SJCRH30 (cell line): ENCODE data around the gene PCBP3. TPM values are rescaled to one million over a fixed set of nuclear protein-coding genes. Genes with fewer than 3 reads are reported as not detected.
"Not testable (repeated sequence)": the region's sequence is repeated elsewhere in the genome, so short reads cannot be mapped to it uniquely, and the experiment has no call there.

ENCODE experiments used
- DNase-seq, 2 experiments: peaks; one replicate each; pipeline ENCODE4 v3.0.0-alpha.2; 2015 to 2020
- H3K27ac ChIP-seq: fragments of 250-450 bp; sonication (Bioruptor Pico); 2 replicates; pipeline ENCODE4 v1.5.1; 2020; ENCODE audit warnings: mild to moderate bottlenecking, moderate library complexity
- H3K27me3 ChIP-seq: fragments of 250-450 bp; sonication (Bioruptor Pico); 2 replicates; pipeline ENCODE4 v1.5.1; 2020; ENCODE audit warnings: mild to moderate bottlenecking, moderate library complexity
- H3K36me3 ChIP-seq: fragments of 250-450 bp; sonication (Bioruptor Pico); 2 replicates; pipeline ENCODE4 v1.5.1; 2020; ENCODE audit warnings: mild to moderate bottlenecking, moderate library complexity
- H3K4me1 ChIP-seq: fragments of 250-450 bp; sonication (Bioruptor Pico); 2 replicates; pipeline ENCODE4 v1.5.1; 2020; ENCODE audit warnings: mild to moderate bottlenecking, moderate library complexity
- H3K4me3 ChIP-seq: fragments of 250-450 bp; sonication (Bioruptor Pico); 2 replicates; pipeline ENCODE4 v1.5.1; 2020; ENCODE audit warnings: mild to moderate bottlenecking, moderate library complexity
- H3K9me3 ChIP-seq: fragments of 250-450 bp; sonication (Bioruptor Pico); replicated peaks from 2 replicates; pipeline ENCODE4 v1.5.1; 2020; ENCODE audit warnings: mild to moderate bottlenecking, moderate library complexity
- total RNA-seq: library from RNA; depleted of rRNA; stranded (reverse); fragments of >200 nt; shearing (Covaris generic); gene quantifications from 2 replicates; pipeline ENCODE4 v1.2.3, GENCODE V29; 2014

Gene PCBP3
- total RNA-seq, 1 experiment from 2014 or later, result not detected

DNA sequence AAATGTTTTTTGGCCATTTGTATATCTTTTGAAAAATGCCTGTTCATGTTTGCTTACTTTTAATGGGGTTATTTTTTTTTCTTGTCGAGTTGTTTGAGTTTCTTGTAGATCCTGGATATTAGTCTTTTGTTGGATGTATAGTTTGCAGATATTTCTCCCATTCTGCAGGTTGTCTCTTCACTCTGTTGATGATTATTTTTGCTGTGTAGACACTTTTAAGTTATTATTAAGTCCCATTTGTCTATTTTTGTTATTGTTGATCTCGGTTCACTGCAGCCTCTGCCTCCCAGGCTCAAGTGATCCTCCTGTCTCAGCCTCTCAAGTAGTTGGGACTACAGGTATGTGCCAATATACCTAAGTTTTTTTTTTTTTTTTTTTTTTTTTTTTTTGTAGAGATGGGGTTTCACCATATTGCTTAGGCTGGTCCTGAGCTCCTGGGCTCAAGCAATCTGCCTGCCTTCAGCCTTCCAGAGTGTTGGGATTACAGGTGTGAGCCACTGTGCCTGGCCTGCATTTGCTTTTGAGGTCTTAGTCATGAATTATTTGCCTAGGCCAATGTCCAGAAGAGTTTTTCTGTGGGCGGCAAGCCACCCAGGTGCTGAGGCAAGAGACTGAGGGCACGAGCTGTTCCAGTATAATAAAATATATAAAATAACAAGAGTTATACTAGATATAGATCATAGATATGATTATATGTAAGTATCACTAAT is 18.5 kb downstream of the PCBP3 start:
- H3K4me3 ChIP-seq, H3K27me3 ChIP-seq, H3K9me3 ChIP-seq, DNase-seq, H3K27ac ChIP-seq, H3K36me3 ChIP-seq, H3K4me1 ChIP-seq: not testable (repeated sequence)

DNA sequence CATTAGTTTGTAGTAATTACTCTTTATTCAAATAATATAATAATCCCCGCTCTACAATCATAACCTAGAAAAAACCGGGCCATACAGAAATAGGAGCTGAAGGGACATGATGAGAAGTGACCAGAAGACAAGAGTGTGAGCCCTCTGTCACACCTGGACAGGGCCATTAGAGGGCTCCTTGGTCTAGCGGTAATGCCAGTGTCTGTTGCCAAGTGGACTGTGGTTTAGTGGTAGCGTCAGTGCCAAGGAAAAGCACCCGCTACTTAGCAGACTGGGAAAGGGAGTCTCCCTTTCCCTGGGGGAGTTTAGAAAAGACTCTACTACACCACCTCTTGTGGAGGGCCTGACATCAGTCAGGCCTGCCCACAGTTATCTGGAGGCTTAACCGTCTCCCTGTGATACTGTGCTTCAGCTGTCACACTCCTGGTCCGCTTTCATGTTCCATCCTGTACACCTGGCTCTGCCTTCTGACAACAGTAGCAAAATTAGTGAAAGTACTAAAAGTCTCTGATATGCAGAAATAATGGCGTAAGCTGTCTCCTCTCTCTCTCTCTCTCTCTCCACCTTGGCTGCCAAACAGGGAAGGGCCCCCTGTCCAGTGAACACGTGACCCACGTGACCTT is 19.2 kb downstream of the PCBP3 start:
- not testable (repeated sequence) for H3K36me3 ChIP-seq, H3K4me3 ChIP-seq, DNase-seq, H3K9me3 ChIP-seq, H3K27me3 ChIP-seq, H3K27ac ChIP-seq, H3K4me1 ChIP-seq

DNA sequence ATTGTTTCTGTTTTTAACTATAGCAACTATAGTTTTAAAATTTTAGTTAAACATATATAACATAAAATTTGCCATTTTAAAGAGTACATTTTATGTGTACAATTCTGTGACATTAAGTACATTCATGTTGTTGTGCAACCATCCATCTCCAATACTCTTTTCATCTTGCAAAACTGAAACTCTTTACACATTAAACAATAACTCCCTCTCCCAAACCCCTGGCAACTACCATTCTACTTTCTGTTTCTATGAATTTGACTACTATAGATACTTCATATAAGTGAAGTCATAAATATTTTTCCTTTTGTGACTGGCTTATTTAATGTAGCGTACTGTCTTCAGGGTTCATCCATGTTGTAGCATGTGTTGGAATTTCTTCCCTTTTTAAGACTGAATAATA is 25.9 kb downstream of the PCBP3 start:
- Histone ChIP-seq H3K36me3 (no peaks in the 10 kb centered on the region), H3K4me1 (no peaks in the 10 kb centered on the region), H3K27me3 (no peaks in the 10 kb centered on the region), H3K27ac (no peak overlapping the region), H3K4me3 (no peak overlapping the region), H3K9me3 (no peaks in the 10 kb centered on the region; the same call in 1 of the 2 replicates)
- DNase-seq, result no peak

DNA sequence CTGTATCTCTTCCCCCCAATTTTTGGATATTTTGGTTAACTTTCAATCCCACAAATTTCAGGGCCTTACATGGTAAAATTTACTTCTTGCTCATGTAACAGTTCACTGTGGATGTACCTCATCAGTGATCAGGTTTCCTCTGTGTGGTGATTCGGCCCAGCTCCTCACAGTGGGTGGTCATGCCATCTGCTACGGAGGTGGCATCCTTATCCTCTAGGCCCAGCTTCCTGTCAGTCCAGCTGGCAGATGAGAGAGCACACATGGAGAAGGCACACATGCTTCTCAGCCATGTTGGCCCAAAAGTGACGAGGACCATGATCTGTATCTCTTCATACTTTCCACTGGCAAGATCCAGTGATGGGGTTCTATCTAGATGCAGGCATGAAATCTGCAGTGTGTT is 27.2 kb downstream of the PCBP3 start:
- Histone ChIP-seq H3K9me3 (no peaks in the 10 kb centered on the region; the same call in 1 of the 2 replicates), H3K4me1 (no peaks in the 10 kb centered on the region), H3K27me3 (no peaks in the 10 kb centered on the region), H3K27ac (no peak overlapping the region), H3K36me3 (no peaks in the 10 kb centered on the region), H3K4me3 (no peak overlapping the region)
- peak in 1 of 2 experiments; percentile 1 for DNase-seq

DNA sequence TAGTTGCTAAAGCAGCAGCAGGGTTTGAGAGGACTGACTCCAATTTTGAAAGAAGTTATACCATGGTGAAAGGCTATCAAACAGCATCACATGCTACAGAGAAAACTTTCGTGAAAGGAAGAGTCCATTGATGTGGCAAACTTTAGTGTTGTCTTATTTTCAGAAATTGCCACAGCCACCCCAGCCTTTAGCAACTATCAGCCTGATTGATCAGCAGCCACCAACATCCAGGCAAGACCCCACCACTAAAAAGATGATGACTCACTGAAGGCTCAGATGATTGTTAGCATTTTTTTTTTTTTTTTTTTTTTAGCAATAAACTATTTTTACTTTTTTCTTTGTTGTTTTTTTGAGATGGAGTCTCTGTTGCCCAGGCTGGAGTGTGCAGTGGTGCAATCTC is 35.3 kb downstream of the PCBP3 start:
- H3K36me3 ChIP-seq, H3K9me3 ChIP-seq, H3K4me1 ChIP-seq, DNase-seq, H3K27me3 ChIP-seq, H3K4me3 ChIP-seq, H3K27ac ChIP-seq: not testable (repeated sequence)

DNA sequence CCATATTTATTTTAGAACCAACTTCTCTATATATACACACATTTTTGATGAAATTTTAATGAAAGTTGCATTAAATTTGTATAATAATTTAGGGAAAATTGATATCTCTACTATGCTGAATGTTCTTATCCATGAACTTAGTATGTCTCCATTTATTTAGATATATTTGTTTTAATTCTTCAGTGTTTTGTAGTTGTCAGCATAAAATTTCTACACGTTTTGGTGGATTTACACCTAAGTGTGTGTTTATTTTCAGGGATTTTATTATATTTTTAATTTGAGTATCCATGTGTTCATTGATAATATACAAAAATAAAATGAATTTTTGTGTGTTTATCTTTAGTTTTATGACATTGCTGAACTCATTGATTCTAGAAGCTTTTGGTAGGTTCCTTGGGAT is 36.7 kb downstream of the PCBP3 start:
- Histone ChIP-seq H3K4me3 (no peak overlapping the region), H3K36me3 (no peaks in the 10 kb centered on the region), H3K9me3 (no peaks in the 10 kb centered on the region), H3K27me3 (no peaks in the 10 kb centered on the region), H3K4me1 (no peaks in the 10 kb centered on the region), H3K27ac (no peak overlapping the region)
- no peak for DNase-seq

DNA sequence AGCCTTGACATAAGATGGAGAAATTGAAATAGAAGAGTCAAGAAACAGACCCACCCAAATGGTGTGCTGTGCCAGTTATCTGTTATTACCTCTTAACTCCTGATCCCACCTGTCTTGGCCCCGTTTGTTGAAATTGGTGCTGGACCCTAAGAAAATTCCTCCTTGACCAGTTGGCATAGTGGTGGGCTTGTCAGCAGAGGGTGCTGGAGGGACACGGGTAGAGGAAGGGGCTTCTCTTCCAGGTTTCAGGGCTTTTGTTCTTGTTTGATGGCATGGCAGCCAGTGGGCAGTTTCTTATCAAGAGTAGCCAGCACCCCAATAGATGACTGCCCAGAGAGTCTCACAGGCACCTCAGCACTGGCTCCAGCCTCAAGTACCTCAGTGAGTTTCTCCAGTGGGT is 51.6 kb downstream of the PCBP3 start:
- Histone ChIP-seq H3K36me3 (no peaks in the 10 kb centered on the region), H3K27me3 (no peaks in the 10 kb centered on the region), H3K4me1 (no peaks in the 10 kb centered on the region), H3K27ac (no peak overlapping the region), H3K4me3 (no peak overlapping the region), H3K9me3 (no peaks in the 10 kb centered on the region)
- peak; percentile 10 to 24 for DNase-seq

DNA sequence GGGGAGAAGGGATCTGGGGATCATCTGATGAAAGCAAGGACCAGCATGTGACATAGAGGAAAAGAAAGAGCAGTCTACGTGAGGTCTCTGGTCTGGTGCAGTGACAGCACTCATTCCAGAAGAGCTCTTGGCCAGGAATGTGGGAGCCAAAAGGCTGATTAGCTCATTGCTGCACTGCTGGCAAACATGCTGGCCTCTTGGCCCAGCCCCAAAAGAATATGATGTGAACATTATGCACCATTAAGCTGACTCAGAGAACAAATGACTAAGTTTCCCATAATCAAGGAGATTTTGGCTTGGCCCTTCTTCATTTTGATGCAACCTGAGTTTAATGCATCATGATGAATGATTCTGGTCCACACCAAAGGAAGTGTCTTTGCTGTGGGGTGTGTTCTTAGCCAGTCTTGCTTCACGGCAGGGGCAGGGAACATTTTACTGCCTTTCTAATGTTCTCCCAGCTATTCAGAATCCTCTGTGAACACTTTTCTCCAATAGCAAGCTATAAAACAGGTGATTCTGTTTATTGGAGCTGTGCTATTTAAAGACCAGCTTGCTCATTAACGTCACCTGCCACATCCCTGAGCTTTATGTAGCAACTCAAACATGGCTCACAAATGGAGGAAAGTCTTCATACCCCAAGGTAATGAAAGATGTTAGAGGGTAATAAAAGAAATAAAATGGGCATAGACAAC is 55.1 kb downstream of the PCBP3 start:
- H3K4me3 ChIP-seq, result no peak overlapping the region
- no peaks in the 10 kb centered on the region for H3K9me3 ChIP-seq
- H3K27ac ChIP-seq, result no peak overlapping the region
- no peaks in the 10 kb centered on the region for H3K27me3 ChIP-seq
- no peaks in the 10 kb centered on the region for H3K36me3 ChIP-seq
- H3K4me1 ChIP-seq, result no peaks in the 10 kb centered on the region
- DNase-seq, result no peak

DNA sequence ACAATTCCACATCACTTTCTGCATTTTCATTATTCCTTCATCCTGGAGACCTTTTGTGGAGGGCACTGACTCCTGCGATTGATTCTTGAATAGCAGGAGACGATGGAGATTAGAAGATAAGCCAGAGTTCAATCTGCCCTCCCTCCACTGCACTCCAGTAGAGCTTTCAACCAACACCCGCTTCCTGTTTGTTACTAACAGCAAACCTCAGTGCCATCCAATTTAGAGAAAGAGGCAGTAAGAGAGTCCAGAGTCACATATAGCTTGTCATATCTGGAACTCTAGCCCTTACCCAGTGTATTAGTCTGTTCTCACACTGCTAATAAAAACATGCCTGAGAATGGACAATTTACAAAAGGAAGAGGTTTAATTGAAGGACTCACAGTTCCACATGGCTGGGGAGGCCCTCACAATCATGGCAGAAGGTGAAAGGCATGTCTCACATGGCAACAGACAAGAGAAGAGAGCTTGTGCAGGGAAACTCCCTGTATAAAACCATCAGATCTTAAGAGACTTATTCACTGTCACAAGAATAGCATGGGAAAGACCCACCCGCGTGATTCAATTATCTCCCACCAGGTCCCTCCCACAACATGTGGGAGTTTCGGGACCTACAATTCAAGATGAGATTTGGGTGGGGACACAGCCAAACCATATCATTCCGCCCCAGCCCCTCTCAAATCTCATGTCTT is 55.9 kb downstream of the PCBP3 start:
- Histone ChIP-seq H3K9me3 (no peaks in the 10 kb centered on the region), H3K4me3 (no peak overlapping the region), H3K27me3 (no peaks in the 10 kb centered on the region), H3K4me1 (no peaks in the 10 kb centered on the region), H3K27ac (no peak overlapping the region), H3K36me3 (no peaks in the 10 kb centered on the region)
- DNase-seq, result no peak

DNA sequence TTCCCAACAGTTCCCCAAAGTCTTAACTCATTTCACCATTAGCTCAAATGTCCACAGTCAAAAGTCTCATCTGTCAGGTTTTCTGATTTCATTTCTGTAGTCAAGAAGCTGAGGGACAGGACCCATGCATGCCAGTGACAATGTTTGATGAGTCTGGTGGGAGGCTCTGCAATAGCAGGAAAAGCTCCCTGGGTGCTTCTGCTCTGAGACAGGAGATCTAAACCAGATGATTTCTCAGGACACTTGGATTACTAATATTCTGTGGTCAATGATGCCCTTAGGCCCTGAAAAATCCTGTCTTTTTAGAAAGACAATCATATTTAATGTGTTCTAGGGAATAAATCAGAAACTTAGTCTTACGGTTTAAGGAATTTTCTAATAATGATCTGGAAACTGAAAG is 56.4 kb downstream of the PCBP3 start:
- Histone ChIP-seq H3K36me3 (no peaks in the 10 kb centered on the region), H3K4me1 (no peaks in the 10 kb centered on the region), H3K9me3 (no peaks in the 10 kb centered on the region), H3K4me3 (no peak overlapping the region), H3K27me3 (no peaks in the 10 kb centered on the region), H3K27ac (no peak overlapping the region)
- DNase-seq, result no peak

DNA sequence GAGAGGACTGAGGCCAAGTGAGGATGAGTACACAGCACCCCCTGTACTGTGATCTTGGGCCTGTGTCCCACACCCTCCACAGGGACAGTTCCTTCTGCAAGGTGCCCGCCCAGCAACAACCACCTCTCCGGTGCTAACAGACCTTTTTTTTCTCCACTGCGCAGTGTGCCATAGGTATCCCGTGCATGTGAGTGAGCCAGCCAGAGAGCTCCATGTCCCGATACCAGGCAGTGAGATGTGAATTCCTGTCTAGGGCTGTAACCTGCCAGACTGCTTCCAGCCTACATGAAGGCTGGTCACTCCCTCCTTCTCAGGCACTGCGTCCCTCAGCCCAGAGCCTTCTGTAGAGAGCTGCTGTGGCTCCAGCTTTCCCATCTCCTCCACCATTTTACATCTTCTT is 56.9 kb downstream of the PCBP3 start:
- Histone ChIP-seq H3K36me3 (no peaks in the 10 kb centered on the region), H3K9me3 (no peaks in the 10 kb centered on the region), H3K27ac (no peak overlapping the region), H3K27me3 (no peaks in the 10 kb centered on the region), H3K4me1 (no peaks in the 10 kb centered on the region), H3K4me3 (no peak overlapping the region)
- DNase-seq, result no peak

DNA sequence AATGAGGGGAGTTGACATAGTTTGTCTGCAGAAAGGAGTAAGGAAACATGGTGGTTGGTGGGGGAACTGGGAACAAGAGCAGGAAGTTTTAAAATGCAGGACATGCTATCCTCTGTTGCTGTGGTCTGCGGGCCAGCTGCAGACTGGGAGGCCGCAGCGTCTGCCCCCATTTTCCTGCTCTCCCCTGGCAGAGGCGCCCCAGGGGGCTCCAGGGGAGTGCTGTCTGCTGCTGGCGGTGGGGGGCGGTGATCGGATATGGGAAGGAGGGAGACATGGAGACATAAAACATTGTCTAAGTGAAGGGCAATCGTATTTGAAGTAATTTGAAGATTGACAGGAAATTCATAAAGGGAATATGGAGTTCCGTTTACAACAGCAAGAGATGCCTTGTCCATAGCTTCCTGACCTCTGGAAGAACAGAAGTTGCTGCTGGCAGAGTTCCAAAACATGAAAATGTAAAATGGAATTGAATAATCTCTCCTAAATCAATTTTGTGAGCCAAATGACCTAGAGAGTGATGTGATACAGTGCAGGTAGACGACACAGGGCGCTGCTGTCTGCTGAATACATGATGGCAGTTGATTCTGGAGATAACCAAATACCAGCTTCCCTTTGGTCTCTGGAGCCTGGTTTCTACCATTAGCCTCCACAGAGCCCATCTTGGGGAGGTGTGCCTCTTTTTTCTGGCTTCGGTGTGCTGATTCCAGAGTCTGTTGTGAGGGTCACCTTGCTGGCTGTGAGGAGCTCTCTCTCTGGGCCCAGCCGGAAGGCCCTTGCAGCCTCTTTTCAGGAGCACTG is 61.0 kb downstream of the PCBP3 start:
- H3K9me3 ChIP-seq, result no peaks in the 10 kb centered on the region
- no peak overlapping the region for H3K27ac ChIP-seq
- H3K4me1 ChIP-seq, result no peaks in the 10 kb centered on the region
- DNase-seq, result no peak
- no peaks in the 10 kb centered on the region for H3K27me3 ChIP-seq
- H3K36me3 ChIP-seq, result no peaks in the 10 kb centered on the region
- H3K4me3 ChIP-seq, result no peak overlapping the region

DNA sequence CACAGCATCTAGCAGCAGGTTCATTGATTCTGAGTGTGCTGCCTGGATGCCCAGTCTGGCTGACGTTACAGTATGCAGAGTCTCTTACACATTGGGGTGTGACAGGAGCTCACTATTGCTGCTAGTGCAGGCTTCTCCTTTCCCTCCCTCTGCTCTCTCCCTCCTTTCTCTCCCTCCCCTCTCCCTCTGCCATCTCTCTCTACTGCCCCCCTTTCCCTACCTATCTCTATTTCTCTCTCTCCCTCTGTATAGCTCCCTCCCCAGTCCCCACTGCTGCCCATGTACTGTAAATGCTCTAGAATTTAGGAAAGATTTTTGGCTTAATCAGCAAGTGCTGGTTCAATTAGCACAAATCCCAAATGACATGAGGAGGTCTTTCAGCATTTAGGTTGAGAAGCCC is 62.8 kb downstream of the PCBP3 start:
- H3K27me3 ChIP-seq, result no peaks in the 10 kb centered on the region
- no peak for DNase-seq
- H3K4me3 ChIP-seq, result no peak overlapping the region
- no peaks in the 10 kb centered on the region for H3K36me3 ChIP-seq
- no peaks in the 10 kb centered on the region for H3K9me3 ChIP-seq
- no peak overlapping the region for H3K27ac ChIP-seq
- H3K4me1 ChIP-seq, result no peaks in the 10 kb centered on the region

DNA sequence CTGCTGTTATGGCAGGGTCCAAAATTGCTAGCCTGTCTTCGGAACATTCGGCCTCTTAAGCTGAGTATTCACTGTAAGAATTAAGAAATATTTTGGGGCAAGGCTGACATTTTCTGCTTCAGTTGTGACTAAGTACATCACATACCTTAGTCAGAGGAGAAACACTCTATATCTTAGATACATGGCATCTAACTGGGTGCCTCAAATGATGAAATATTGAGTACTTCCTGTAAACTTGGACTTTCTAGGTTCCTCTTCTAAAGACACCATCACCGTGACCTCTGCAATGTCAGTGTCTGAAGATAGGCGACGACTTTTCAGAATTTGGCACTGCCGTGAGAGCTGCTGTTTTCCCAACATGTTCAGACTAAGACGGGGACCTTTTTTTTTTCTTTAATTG is 65.6 kb downstream of the PCBP3 start:
- Histone ChIP-seq H3K27me3 (no peaks in the 10 kb centered on the region), H3K4me1 (no peaks in the 10 kb centered on the region), H3K36me3 (no peaks in the 10 kb centered on the region), H3K27ac (no peak overlapping the region), H3K9me3 (no peaks in the 10 kb centered on the region), H3K4me3 (no peak overlapping the region)
- DNase-seq, result no peak
